ENCODE results near the gene MICAL2.

DNA sequence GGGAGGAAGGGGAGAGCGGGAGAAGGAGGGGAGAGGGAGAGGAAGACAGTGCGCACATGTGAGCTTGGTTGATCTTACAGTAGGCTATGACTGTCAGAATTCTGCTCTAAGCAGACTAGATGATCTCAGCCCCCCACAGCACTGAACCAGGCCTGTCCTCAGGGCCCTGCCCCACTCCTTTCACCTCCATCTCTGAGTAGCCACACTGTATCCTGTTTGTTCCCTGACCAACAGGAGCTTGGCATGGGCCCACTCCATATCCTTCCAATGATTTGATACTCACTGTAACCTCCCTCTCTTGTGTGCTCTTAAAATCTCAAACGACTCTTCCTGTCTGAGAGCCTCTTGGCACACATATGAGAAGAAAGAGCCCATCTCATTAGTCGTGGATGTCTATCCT lies 180.9 kb downstream of the MICAL2 start:
- TF ChIP-seq POLR2A (IDR thresholded peaks at IDR 0.05; ENCODE audit: low read depth, low read length) (no peak), GATA2 (IDR thresholded peaks at IDR 0.05; ENCODE audit: insufficient read depth, insufficient read length, low read depth, low read length) (no peak)
- TF ChIP-seq, protein P1, sequence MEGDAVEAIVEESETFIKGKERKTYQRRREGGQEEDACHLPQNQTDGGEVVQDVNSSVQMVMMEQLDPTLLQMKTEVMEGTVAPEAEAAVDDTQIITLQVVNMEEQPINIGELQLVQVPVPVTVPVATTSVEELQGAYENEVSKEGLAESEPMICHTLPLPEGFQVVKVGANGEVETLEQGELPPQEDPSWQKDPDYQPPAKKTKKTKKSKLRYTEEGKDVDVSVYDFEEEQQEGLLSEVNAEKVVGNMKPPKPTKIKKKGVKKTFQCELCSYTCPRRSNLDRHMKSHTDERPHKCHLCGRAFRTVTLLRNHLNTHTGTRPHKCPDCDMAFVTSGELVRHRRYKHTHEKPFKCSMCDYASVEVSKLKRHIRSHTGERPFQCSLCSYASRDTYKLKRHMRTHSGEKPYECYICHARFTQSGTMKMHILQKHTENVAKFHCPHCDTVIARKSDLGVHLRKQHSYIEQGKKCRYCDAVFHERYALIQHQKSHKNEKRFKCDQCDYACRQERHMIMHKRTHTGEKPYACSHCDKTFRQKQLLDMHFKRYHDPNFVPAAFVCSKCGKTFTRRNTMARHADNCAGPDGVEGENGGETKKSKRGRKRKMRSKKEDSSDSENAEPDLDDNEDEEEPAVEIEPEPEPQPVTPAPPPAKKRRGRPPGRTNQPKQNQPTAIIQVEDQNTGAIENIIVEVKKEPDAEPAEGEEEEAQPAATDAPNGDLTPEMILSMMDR (IDR thresholded peaks at IDR 0.05; ENCODE audit: extremely low read depth in 1 of 2, insufficient read depth in 1 of 2, low read depth in 1 of 2, low read length in 2 of 2): no peak

Measured in endothelial cell of umbilical vein (primary cell).